C4-2B (cell line): ENCODE data around the gene PRKCQ.

Experiments
- H3K27ac ChIP-seq: fragments of 450-650 bp; 2 replicates; pipeline ENCODE4 v1.5.1; 2017
- CTCF ChIP-seq: fragments of 450-650 bp; conservative IDR thresholded peaks from 2 replicates; pipeline ENCODE4 v1.5.1; 2017; ENCODE audit warnings: mild to moderate bottlenecking
- ZFX ChIP-seq: fragments of 450-650 bp; IDR thresholded peaks from 2 replicates; pipeline ENCODE4 v1.6.1; 2017

The PRKCQ gene

GRCh38 chr10:6539833-6540232 is 40.2 kb downstream of the PRKCQ start:
- no peak for TF ChIP-seq CTCF
- TF ChIP-seq ZFX = no peak
- no peak overlapping the region for H3K27ac ChIP-seq

GRCh38 chr10:6537770-6538169 is 42.3 kb downstream of the PRKCQ start:
- TF ChIP-seq CTCF = no peak
- TF ChIP-seq ZFX = no peak
- no peak overlapping the region for H3K27ac ChIP-seq

GRCh38 chr10:6536102-6536501 is 44.0 kb downstream of the PRKCQ start:
- TF ChIP-seq CTCF (no peak), ZFX (no peak)

GRCh38 chr10:6535156-6535764 is 44.8 kb downstream of the PRKCQ start:
- H3K27ac ChIP-seq = no peak overlapping the region

More at GRCh38 chr10:6536102-6536501, 44.0 kb downstream of the PRKCQ start:
- no peak overlapping the region for H3K27ac ChIP-seq

GRCh38 chr10:6532321-6532720 is 47.8 kb downstream of the PRKCQ start:
- H3K27ac ChIP-seq = no peak overlapping the region
- TF ChIP-seq CTCF (no peak), ZFX (no peak)

More at GRCh38 chr10:6535156-6535764, 44.8 kb downstream of the PRKCQ start:
- TF ChIP-seq ZFX (no peak), CTCF (no peak)

- H3K27ac ChIP-seq = no peak overlapping the region
- TF ChIP-seq ZFX = no peak
- no peak for TF ChIP-seq CTCF
Measured at GRCh38 chr10:6530966-6531365, 49.1 kb downstream of the PRKCQ start.

GRCh38 chr10:6530211-6530840 is 49.8 kb downstream of the PRKCQ start:
- no peak overlapping the region for H3K27ac ChIP-seq
- no peak for TF ChIP-seq ZFX
- TF ChIP-seq CTCF = no peak
